Right cardiac atrium (tissue), 5 donors: ENCODE measurements around the gene SCYGR6. TPM values are rescaled to one million over a fixed set of nuclear protein-coding genes. Genes with fewer than 3 reads are reported as not detected.
A peak's percentile ranks its signal among the peaks of the same experiment; 100 is the strongest.
"Not testable (repeated sequence)": the region's sequence is repeated elsewhere in the genome, so short reads cannot be mapped to it uniquely, and the experiment has no call there.

Experiments used
- ATAC-seq, 2 donors: fragments of 200-7000 bp; cut with Tn5 transposase; one replicate each; pipeline versions ENCODE4 v1.8.0 to v1.9.1; 2020; ENCODE audit warnings: moderate library complexity in 2 of 2, mild to moderate bottlenecking in 1 of 2
- DNase-seq, 3 donors: peaks; one replicate each; pipeline ENCODE4 v3.0.0-alpha.2; 2020
- H3K27ac ChIP-seq: one replicate; pipeline ENCODE4 v1.5.1; 2013; ENCODE audit warnings: mild to moderate bottlenecking, low read length, control low read depth, moderate library complexity
- H3K27me3 ChIP-seq: one replicate; pipeline ENCODE4 v1.6.1; 2013; ENCODE audit not compliant: control insufficient read depth, insufficient read depth
- H3K4me1 ChIP-seq: one replicate; pipeline ENCODE4 v1.6.1; 2013; ENCODE audit warnings: low read length; ENCODE audit not compliant: control insufficient read depth, insufficient read depth
- H3K4me3 ChIP-seq: one replicate; pipeline ENCODE4 v1.5.1; 2013; ENCODE audit warnings: low read length, control low read depth
- H3K9me3 ChIP-seq: one replicate; pipeline ENCODE4 v1.6.1; 2013; ENCODE audit warnings: low read length; ENCODE audit not compliant: control insufficient read depth
- WGBS: extraction: QIAGEN DNeasy Blood & Tissue Kit; methylation state at CpG from one replicate; pipeline ENCODE4 v1.1.7; 2013; 5-methylcytosine and 5-hydroxymethylcytosine counted together
- intact Hi-C, 4 donors: fragments of 100-400 bp; cut with DNase I; formaldehyde crosslinking; loops; one replicate each; pipeline versions ENCODE4 v1.11.0 to v1.14.0; 2022 to 2023
- polyA plus RNA-seq: library from polyadenylated mRNA; stranded (reverse); fragments of 200-250 nt; gene quantifications from one replicate; pipeline ENCODE4 v1.2.3, GENCODE V29; 2013
- total RNA-seq, 4 donors: library from RNA; stranded (reverse); fragmentation: NEBNext Ultra II Directional; extraction: Animal tissue kit (Norgen Biotek cat#: 25700); gene quantifications; one replicate each; pipeline ENCODE4 v1.2.1, GENCODE V29; 2021
- donor health status: healthy with polysubstance abuse.
- donor health status: DM: no; HTN: yes; CAD: no.
- donor health status: DM: no; HTN: no; CAD: no.
- donor health status: DM: no; HTN: yes; CAD: no; lungs with severe emphysema.
- donor health status: DM: yes; HTN: yes; CAD: no.

Gene SCYGR6
- total and polyA plus RNA-seq, 5 donors = not detected

- ATAC-seq = no peak
- no peaks in the 10 kb centered on the region for H3K27me3 ChIP-seq
- H3K4me3 ChIP-seq = no peak overlapping the region
- no peak for DNase-seq
- intact Hi-C loops = no loop called here
- H3K27ac ChIP-seq = no peak overlapping the region
- H3K9me3 ChIP-seq = no peaks in the 10 kb centered on the region
- WGBS = 56% methylated on average over 6 of the region's 6 CpGs
- H3K4me1 ChIP-seq = no peaks in the 10 kb centered on the region
These were observed 23.5 kb upstream of the SCYGR6 start for GRCh38 chr2:227748079-227748478.

- Histone ChIP-seq H3K27ac (no peak within 1 kb of the TSS), H3K4me3 (no peak within 1 kb of the TSS), H3K9me3 (no peaks in the 10 kb centered on the region), H3K4me1 (no peaks in the 10 kb centered on the region), H3K27me3 (no peaks in the 10 kb centered on the region)
- no peak for DNase-seq
- no peak for ATAC-seq
- 94% methylated on average over 6 of the region's 9 CpGs for WGBS
- intact Hi-C loops = no loop called here
These were observed 21.0 kb upstream of the SCYGR6 start, which contains the start of gene SCYGR8 for GRCh38 chr2:227745594-227745993. SCYGR8 (plus strand) TSS chr2:227745894; CDS start chr2:227745894, 0 bp downstream.

GRCh38 chr2:227740705-227741104 lies 16.1 kb upstream of the SCYGR6 start:
- H3K4me3 ChIP-seq, H3K4me1 ChIP-seq, H3K9me3 ChIP-seq, intact Hi-C loops, ATAC-seq, H3K27me3 ChIP-seq, DNase-seq, H3K27ac ChIP-seq: not testable (repeated sequence)
- 71% methylated on average over 7 of the region's 7 CpGs for WGBS

GRCh38 chr2:227739351-227739750 lies 14.8 kb upstream of the SCYGR6 start:
- ATAC-seq (no peak), DNase-seq (no peak)
- Histone ChIP-seq H3K27me3 (no peaks in the 10 kb centered on the region), H3K4me3 (no peak overlapping the region), H3K9me3 (no peaks in the 10 kb centered on the region), H3K4me1 (no peaks in the 10 kb centered on the region), H3K27ac (no peak overlapping the region)
- intact Hi-C loops = no loop called here
- WGBS = 71% methylated on average over 14 of the region's 14 CpGs

- no peak within 1 kb of the TSS for H3K27ac ChIP-seq
- DNase-seq = no peak
- H3K9me3 ChIP-seq = no peaks in the 10 kb centered on the region
- ATAC-seq = no peak
- no peaks in the 10 kb centered on the region for H3K27me3 ChIP-seq
- 96% methylated on average over 5 of the region's 5 CpGs for WGBS
- no peaks in the 10 kb centered on the region for H3K4me1 ChIP-seq
- H3K4me3 ChIP-seq = no peak within 1 kb of the TSS
- intact Hi-C loops = no loop called here
These were observed 3.5 kb upstream of the SCYGR6 start, which contains the start of gene SCYGR7 for GRCh38 chr2:227728035-227728434. SCYGR7 (plus strand) TSS chr2:227728335; CDS start chr2:227728335, 0 bp downstream.

GRCh38 chr2:227722821-227723220 lies 1.7 kb downstream of the SCYGR6 start:
- H3K9me3 ChIP-seq, H3K4me1 ChIP-seq, intact Hi-C loops, H3K4me3 ChIP-seq, H3K27me3 ChIP-seq, H3K27ac ChIP-seq, DNase-seq, ATAC-seq: not testable (repeated sequence)
- WGBS = 72% methylated on average over 7 of the region's 7 CpGs

GRCh38 chr2:227720680-227721079 lies 3.9 kb downstream of the SCYGR6 start:
- Histone ChIP-seq H3K9me3 (no peaks in the 10 kb centered on the region), H3K27me3 (no peaks in the 10 kb centered on the region), H3K4me1 (no peaks in the 10 kb centered on the region), H3K4me3 (no peak overlapping the region), H3K27ac (no peak overlapping the region)
- DNase-seq = no peak
- WGBS = 91% methylated on average over 4 of the region's 4 CpGs
- no peak for ATAC-seq
- intact Hi-C loops = no loop called here

GRCh38 chr2:227719641-227720040 lies 4.9 kb downstream of the SCYGR6 start:
- intact Hi-C loops = no loop called here
- H3K27ac ChIP-seq = no peak overlapping the region
- DNase-seq (no peak), ATAC-seq (no peak)
- no peaks in the 10 kb centered on the region for H3K9me3 ChIP-seq
- 95% methylated on average over 4 of the region's 4 CpGs for WGBS
- no peak overlapping the region for H3K4me3 ChIP-seq
- no peaks in the 10 kb centered on the region for H3K4me1 ChIP-seq
- H3K27me3 ChIP-seq = no peaks in the 10 kb centered on the region

GRCh38 chr2:227717687-227718567 lies 6.6 kb downstream of the SCYGR6 start, which contains the start of gene SLC19A3:
SLC19A3 (minus strand) TSS chr2:227718028; CDS start chr2:227702318, 15,710 bp downstream.
- no peaks in the 10 kb centered on the region for H3K27me3 ChIP-seq
- intact Hi-C loops = no loop called here
- DNase-seq = peak; percentile 94 to 98 (median 95)
- ATAC-seq = peak; percentile 98 to 99
- H3K27ac ChIP-seq = no peak within 1 kb of the TSS
- 5% methylated on average over 35 of the region's 35 CpGs for WGBS
- H3K4me1 ChIP-seq = no peaks in the 10 kb centered on the region
- no peaks in the 10 kb centered on the region for H3K9me3 ChIP-seq
- H3K4me3 ChIP-seq = peak within 1 kb of the TSS; percentile 43

- ATAC-seq (no peak), DNase-seq (no peak)
- no peaks in the 10 kb centered on the region for H3K27me3 ChIP-seq
- no peak overlapping the region for H3K27ac ChIP-seq
- H3K4me1 ChIP-seq = no peaks in the 10 kb centered on the region
- no peaks in the 10 kb centered on the region for H3K9me3 ChIP-seq
- intact Hi-C loops = no loop called here
- WGBS = 98% methylated on average over 2 of the region's 2 CpGs
- no peak overlapping the region for H3K4me3 ChIP-seq
These were observed 8.1 kb downstream of the SCYGR6 start for GRCh38 chr2:227716501-227716900.

GRCh38 chr2:227713291-227713690 lies 11.3 kb downstream of the SCYGR6 start:
- Histone ChIP-seq H3K27ac (no peak overlapping the region), H3K4me1 (no peaks in the 10 kb centered on the region), H3K9me3 (no peaks in the 10 kb centered on the region), H3K4me3 (no peak overlapping the region), H3K27me3 (no peaks in the 10 kb centered on the region)
- DNase-seq (no peak), ATAC-seq (no peak)
- intact Hi-C loops = no loop called here
- 94% methylated on average over 1 of the region's 1 CpG for WGBS
